OCI-LY3 (cell line): Measurements from ENCODE around the gene DIS3L.

Source experiments
- CTCF ChIP-seq: fragments of 200-600, 300-600 bp; sonication (generic); IDR thresholded peaks from 2 replicates; pipeline ENCODE4 v1.5.1; 2014; ENCODE audit warnings: antibody characterized with exemption, low read length, low read depth
- EZH2phosphoT487 ChIP-seq: fragments of 200-600 bp; shearing (Covaris generic); IDR thresholded peaks from 2 replicates; pipeline ENCODE4 v1.6.1; 2018; ENCODE audit warnings: antibody characterized with exemption, mixed run types, low read depth

GRCh38 chr15:66275352-66275751 is 18.0 kb upstream of the DIS3L start:
- TF ChIP-seq CTCF (no peak), EZH2phosphoT487 (no peak)
